GM18867 (cell line): ENCODE measurements around the gene GRIN2D.

Experiments
- ATAC-seq: cut with Tn5 transposase; IDR thresholded peaks from one replicate; pipeline ENCODE4 v1.9.1; 2021; ENCODE audit warnings: mild to moderate bottlenecking, moderate library complexity; ENCODE audit not compliant: unreplicated experiment

Gene GRIN2D

GRCh38 chr19:48396824-48397176, 3.3 kb downstream of the GRIN2D start:
- no peak for ATAC-seq

- ATAC-seq = no peak
These were observed 4.0 kb downstream of the GRIN2D start for GRCh38 chr19:48397263-48398101.

GRCh38 chr19:48398102-48398374, 4.6 kb downstream of the GRIN2D start:
- no peak for ATAC-seq

DNA sequence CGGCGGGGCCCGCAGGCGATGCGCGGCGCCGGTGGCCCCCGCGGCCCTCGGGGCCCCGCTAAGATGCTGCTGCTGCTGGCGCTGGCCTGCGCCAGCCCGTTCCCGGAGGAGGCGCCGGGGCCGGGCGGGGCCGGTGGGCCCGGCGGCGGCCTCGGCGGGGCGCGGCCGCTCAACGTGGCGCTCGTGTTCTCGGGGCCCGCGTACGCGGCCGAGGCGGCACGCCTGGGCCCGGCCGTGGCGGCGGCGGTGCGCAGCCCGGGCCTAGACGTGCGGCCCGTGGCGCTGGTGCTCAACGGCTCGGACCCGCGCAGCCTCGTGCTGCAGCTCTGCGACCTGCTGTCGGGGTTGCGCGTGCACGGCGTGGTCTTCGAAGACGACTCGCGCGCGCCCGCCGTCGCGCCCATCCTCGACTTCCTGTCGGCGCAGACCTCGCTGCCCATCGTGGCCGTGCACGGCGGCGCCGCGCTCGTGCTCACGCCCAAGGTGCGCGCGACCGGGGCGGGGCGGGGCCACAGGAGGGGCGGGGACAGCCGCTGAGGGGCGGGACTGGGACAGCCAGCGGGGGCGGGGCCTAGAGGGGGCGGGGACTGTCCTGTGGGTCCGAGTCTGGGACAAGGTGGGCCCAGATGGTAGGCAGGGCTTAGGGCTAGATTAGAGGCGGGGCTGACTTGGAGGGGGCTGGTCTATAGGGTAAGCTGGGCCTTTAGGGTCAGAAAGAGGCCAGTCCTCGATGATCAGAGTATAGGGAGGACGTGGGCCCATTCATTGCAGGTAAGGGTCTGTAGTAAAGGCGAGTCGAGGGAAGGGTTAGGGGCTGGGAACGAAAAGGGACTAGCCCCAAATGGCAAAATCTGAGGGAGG, 5.1 kb downstream of the GRIN2D start:
- ATAC-seq = peak; percentile 58

GRCh38 chr19:48400018-48400742, 6.7 kb downstream of the GRIN2D start:
- ATAC-seq = no peak

- ATAC-seq = no peak
These were observed 7.8 kb downstream of the GRIN2D start for GRCh38 chr19:48401287-48401686.

DNA sequence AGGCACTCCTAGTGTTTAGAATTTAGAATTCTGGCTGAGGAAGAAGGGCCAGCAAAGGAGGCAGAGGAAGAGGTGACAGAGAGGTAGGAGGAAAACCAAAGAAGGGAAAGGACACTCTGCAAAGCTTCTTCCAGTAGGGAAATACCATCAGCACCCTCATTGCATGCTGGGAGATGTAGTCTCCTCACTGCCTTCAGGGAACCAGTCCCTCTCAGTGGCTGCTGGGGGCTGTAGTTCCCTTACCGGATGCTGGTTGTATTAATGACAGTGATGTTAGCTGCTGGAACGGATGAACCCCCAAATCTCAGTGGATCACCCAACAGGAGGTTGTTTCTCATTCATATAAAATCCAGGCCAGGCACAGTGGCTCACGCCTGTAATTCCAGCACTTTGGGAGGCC, 10.1 kb downstream of the GRIN2D start:
- ATAC-seq = peak; percentile 53

DNA sequence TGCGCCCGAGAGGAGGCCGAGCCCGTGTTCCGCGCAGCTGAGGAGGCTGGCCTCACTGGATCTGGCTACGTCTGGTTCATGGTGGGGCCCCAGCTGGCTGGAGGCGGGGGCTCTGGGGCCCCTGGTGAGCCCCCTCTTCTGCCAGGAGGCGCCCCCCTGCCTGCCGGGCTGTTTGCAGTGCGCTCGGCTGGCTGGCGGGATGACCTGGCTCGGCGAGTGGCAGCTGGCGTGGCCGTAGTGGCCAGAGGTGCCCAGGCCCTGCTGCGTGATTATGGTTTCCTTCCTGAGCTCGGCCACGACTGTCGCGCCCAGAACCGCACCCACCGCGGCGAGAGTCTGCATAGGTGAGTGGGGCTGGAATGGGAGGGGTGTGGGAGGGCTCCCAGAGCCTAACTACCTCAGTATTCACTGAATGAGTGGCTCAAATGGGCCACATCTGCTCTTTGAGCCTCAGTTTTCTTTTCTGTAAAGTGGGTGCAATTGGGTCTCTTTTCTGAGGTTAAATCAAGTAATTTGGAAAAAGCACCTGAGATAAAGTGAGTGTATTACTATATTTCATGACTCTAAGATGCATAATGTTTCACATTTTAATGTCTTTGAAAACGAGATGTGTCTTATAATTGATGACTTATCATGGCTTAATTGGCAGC, 11.7 kb downstream of the GRIN2D start:
- ATAC-seq = no peak

DNA sequence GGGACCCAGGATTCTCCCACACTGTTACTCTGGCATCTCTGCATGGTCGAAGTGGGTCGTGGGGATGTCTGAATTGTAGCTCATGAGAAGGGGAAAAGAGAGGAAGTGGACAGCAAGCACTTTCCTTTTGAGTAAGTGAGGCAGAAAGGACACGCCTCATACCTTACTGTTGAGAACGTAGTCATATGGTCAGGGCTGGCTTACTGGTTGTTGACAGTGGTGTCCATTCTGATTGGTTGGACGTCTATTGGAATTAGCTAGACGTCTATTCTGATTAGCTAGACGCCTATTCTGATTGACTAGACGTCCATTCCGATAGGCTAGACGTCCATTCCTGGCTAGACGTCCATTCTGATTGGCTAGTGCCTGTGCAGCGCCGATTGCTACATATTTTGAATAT, 12.4 kb downstream of the GRIN2D start:
- no peak for ATAC-seq

GRCh38 chr19:48413879-48414587, 20.6 kb downstream of the GRIN2D start:
- no peak for ATAC-seq

DNA sequence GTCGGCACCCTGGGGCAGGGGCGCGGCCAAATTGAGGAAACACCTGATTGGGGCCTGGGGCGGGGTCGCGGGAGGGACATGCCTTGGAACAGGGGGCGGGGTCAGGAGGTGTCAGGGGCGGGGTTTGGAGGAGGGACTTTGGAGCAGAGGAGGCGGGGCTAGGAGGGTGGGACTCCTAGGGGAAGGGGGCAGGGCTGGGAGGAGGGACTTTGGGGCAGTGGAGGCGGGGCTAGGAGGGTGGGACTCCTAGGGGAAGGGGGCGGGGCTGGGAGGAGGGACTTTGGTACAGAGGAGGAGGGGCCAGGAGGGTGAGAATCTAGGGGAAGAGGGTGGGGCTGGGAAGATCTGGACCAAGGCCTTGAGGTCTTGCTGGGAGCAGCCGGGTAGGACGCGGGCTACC, 21.9 kb downstream of the GRIN2D start:
- no peak for ATAC-seq

DNA sequence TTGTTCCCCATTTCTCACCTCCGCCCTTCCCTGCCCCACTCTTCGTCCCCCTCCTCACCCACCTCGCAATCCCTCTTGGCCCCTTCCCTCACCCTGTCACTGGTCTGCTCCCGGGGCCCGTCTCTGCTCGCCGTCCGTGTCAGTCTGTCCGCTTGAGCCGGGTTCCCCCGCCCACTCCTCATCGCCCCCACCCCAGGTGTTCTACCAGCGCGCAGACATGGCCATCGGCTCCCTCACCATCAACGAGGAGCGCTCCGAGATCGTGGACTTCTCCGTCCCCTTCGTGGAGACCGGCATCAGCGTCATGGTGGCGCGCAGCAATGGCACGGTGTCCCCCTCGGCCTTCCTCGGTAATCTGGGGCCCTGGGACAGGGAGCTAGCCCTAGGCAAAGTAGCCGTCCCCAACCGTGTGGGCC, 22.3 kb downstream of the GRIN2D start:
- no peak for ATAC-seq

GRCh38 chr19:48417421-48417820, 24.0 kb downstream of the GRIN2D start:
- ATAC-seq = no peak

- ATAC-seq = no peak
These were observed 25.0 kb downstream of the GRIN2D start for GRCh38 chr19:48418317-48419064.

DNA sequence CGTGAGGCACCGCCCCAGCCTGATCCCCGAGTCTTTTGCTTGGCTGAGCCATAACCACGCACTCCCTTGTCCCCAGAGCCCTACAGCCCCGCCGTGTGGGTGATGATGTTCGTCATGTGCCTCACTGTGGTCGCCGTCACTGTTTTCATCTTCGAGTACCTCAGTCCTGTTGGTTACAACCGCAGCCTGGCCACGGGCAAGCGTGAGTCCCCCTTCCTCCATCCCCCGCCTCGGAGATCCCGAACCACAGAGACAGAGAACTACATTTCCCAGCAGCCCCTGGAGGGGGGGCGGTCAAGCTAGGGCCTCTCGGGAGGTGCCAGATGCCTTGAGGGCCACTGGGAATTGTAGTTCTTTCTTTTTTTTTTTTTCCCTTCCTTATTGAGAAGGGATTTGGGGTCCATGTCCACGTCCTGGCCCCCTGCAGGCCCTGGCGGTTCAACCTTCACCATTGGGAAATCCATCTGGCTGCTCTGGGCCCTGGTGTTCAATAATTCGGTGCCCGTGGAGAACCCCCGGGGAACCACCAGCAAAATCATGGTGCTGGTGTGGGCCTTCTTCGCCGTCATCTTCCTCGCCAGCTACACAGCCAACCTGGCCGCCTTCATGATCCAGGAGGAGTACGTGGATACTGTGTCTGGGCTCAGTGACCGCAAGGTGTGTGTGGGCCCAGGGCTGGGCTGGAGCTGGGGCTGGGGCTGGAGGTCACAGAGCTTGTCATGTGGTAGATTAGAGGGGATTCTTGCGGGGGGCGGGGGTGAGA, 25.9 kb downstream of the GRIN2D start:
- ATAC-seq = peak; percentile 69

GRCh38 chr19:48421548-48421947, 28.1 kb downstream of the GRIN2D start:
- no peak for ATAC-seq

DNA sequence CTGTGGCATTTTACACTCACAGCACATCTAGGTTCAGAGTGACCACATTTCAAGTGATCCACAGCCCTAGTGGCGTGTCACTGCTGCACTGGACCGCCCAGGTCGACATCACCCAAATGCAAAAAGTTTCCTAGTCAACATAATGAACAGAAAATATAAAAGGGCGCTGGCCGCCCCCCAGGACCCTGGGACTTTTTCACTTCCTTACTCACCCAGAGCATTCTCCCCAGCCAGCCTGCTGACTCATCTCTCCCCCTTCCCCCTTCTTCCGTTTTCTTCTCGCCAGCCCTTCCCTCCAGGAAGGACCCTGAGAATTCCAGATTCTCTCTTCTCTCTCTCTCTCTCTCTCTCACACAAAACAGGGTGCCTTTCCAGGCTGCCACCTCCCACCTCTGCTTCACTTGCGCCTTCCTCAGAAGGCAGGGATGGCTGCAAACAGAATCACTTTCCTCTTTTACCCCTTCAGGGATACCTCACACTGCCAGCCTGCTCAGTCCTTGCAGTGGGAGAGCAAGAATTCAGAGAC, 31.3 kb downstream of the GRIN2D start:
- no peak for ATAC-seq

- no peak for ATAC-seq
These were observed 35.2 kb downstream of the GRIN2D start for GRCh38 chr19:48428670-48429069.

DNA sequence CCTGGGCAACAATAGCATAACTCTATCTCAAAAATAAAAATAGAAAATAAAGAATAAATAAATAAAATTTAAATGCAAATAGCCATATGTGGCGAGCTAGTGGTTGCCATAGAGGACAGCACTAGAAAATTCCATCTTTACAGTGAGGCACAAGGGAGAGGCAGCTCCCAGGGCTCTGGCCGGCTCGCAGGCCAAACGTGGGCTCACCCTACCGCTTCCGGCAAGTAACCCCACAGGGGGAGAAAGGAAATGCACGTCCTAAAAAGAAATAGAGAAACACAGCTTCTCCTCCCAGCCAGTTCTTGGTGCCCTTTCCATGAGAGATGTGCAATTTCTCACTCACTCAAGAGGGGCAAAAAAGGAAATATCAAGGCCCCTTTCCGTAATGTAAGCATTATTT, 39.9 kb downstream of the GRIN2D start:
- ATAC-seq = no peak
